Loucy (cell line): ENCODE measurements around the gene PITX1.

ENCODE experiments used
- EZH2phosphoT487 ChIP-seq: fragments of 200-600 bp; IDR thresholded peaks from 2 replicates; pipeline ENCODE4 v1.6.1; 2018; ENCODE audit warnings: antibody characterized with exemption, mild to moderate bottlenecking, moderate library complexity, borderline replicate concordance
- TF ChIP-seq, protein P1 (sequence below): fragments of 200-600 bp; sonication (generic); conservative IDR thresholded peaks from 2 replicates; pipeline ENCODE4 v1.5.1; 2014; ENCODE audit warnings: mild to moderate bottlenecking, antibody characterized with exemption, low read length

DNA sequence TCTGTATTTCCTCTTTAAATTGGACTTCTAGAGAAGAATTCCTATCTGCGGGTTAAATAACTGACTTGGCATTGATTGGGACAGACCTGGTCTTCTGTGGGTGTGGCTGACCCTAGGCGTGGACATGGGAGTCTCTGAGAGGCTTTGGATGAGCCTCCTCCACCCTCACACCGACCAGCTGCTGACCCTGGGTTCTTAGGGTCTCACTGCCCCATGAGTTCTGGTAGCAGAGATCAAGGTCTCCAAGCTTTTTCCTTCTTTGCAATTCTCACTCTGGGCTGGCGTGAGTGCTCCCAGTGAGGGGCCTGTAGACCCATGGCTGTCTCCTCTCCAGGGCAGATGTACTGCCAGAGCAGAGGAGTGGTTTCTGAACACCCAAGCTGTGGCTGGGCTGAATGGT, 41.6 kb upstream of the PITX1 start:
- TF ChIP-seq, protein P1, sequence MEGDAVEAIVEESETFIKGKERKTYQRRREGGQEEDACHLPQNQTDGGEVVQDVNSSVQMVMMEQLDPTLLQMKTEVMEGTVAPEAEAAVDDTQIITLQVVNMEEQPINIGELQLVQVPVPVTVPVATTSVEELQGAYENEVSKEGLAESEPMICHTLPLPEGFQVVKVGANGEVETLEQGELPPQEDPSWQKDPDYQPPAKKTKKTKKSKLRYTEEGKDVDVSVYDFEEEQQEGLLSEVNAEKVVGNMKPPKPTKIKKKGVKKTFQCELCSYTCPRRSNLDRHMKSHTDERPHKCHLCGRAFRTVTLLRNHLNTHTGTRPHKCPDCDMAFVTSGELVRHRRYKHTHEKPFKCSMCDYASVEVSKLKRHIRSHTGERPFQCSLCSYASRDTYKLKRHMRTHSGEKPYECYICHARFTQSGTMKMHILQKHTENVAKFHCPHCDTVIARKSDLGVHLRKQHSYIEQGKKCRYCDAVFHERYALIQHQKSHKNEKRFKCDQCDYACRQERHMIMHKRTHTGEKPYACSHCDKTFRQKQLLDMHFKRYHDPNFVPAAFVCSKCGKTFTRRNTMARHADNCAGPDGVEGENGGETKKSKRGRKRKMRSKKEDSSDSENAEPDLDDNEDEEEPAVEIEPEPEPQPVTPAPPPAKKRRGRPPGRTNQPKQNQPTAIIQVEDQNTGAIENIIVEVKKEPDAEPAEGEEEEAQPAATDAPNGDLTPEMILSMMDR = no peak
- no peak for TF ChIP-seq EZH2phosphoT487
